ENCODE results near the gene GPN1.
A peak's percentile ranks its signal among the peaks of the same experiment; 100 is the strongest.
"Not testable (repeated sequence)": the region's sequence is repeated elsewhere in the genome, so short reads cannot be mapped to it uniquely, and the experiment has no call there.

GPN1 gene

DNA sequence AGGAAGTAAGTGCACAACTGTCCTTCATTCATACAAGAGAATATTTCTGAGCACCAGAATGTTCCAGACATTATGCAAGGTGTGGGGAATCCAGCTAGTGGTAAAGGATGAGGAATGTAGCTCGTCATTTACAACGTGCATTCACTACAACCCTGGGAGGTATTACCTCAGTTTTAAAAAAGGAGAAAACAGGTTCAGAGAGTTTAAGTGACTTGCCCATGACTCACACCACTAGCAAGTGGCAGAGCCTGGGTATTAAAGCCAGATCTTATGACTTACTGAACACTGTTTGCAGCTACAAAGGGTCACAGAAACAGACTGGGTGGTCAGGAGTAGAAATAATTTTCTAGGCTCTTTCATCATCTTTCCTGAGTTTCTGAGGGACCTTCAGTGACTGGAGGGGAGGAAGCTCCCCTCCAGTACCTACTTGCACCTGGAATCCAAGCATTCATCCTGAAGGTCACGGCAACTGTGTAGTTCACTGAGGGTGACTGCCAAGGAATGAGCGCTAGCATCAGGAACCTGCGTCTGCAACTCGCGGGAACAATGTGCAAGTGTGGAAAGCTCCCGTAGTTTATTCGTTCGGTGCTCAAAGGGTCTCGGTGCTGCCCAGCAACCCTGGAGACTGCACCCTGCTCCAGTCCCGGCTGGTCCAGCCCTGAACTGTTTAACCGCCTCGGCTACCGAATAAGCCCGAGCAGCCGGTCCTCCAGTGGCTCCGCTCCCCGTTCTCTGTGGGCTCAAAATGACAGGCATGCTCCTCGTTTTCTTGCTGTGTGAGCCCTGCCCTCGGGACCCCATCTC, 685 bp upstream of the GPN1 start:
- DNase-seq, result no peak

GRCh38 chr2:27630257-27630656, 1.4 kb downstream of the GPN1 start:
- DNase-seq, result not testable (repeated sequence)

DNA sequence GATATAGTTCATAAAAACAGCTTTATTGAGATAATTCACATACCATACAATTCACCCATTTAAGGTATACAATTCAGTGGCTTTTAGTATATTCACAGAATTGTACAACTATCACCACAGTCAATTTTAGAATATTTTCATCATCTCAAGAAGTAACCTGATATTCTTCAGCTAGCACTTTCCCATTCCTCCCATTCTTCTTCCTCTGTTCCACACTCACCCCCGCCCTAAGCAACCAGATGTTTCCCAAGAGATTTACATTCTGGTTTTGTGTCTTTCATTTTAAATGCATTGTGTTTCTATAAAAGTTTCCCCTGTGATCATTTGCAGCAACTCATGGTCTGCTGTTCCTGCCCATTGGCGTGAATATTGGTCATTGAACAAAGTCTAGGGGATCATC, 5.4 kb downstream of the GPN1 start:
- DNase-seq, result no peak

- no peak for DNase-seq
Observed at GRCh38 chr2:27636766-27637165, 7.9 kb downstream of the GPN1 start.

DNA sequence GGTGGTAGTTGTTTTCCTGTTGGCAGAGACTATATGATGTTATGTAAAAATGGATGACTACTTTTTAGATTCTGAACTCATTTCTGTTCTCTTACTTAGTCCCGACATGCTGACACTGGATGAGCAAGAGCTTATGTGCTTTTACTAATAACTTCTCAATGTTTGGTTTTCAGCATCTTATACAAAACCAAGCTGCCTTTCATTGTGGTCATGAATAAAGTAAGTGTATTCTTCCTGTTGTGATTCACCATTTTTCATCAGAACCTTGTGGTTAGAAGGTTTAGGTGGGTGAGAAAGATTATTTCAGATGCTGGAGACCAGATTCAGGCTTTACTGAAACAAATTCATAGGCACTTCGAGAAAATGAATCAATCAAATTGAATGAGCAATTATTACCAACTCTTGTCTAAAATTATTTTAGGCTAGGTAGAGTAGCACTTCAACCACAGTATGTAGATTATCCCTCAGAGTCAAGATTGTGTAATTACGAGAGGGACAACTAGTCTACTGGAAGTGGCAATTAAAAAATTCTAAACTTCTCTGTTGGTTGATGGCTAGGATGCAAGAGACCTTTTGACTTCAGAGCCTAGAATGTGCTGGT, 9.3 kb downstream of the GPN1 start:
- no peak for DNase-seq

- no peak for DNase-seq
Observed at GRCh38 chr2:27638709-27639108, 9.9 kb downstream of the GPN1 start.

- no peak for DNase-seq
Observed at GRCh38 chr2:27640722-27641245, 11.9 kb downstream of the GPN1 start.

DNA sequence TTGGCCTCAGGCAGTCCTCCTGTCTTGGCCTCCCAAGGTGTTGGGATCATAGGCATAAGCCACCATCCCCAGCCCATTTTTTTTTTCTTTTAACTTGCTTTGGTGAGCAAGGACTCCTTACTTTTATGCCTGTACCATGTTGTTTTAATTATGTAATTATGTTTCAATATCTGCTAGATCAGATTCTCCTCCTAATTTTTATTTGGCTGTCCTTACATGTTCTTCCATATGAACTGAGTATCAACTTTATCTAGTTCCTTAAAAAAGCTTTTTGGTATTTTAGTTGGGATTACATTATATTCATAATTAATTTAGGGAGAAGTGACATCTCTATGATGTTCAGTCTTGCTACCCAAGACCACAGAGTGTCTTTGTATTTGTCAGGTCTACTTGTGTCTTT, 16.3 kb downstream of the GPN1 start:
- DNase-seq, result no peak

- no peak for DNase-seq
Observed at GRCh38 chr2:27647289-27647688, 18.4 kb downstream of the GPN1 start.

DNA sequence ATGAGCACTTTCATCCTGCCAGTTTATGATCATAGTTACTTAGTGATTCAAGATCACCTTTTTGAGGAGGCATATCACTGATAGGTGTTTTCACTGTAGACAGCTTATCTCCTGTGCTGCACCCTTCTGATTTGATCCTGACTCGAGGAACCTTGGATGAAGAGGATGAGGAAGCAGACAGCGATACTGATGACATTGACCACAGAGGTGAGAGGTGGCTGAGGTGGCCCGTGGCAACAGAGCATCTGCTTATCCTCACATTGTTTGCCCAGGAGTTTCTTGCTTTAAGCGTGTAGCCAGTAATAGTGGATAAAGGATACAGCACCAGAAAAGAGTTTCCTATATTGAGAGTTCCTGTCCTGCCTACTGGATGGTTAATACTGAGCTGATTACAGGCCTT, 18.9 kb downstream of the GPN1 start:
- DNase-seq, result no peak

DNA sequence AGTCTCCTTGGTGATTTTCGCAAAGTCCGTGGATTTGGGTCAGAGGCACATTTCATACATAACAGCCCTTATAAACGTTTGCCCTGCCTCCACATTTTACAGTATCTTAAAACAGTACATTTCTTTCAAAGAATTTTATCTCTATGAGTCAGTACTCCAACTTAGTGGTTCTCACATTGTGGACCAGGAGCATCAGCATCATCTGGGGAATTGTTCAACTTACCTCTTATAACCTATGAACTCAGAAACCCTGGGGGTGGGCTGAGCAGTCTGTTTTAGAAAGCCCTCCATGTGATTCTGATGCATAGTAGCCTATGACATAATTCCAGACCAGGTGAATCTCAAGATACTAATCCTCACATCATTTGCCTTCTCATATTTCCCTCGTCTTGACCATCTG, 22.2 kb downstream of the GPN1 start:
- no peak for DNase-seq

DNA sequence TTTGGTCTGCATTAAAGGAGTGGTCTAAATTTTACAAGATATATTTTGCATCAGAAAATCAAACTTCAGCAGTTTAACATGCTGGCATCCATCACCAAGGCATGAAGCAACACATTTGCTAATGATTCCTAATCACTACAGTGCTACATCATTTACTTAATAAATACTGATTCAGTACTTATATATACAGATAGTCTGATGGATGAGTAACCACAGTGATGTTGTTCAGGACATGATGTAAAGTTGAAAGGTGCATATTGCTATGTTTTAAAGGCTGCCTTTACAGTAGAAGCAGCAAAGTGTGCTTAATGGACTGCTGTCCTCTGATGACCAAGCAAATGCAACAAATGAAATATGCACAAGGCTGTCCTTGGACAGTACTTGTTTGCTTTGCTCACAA, 23.5 kb downstream of the GPN1 start:
- DNase-seq, result no peak

DNA sequence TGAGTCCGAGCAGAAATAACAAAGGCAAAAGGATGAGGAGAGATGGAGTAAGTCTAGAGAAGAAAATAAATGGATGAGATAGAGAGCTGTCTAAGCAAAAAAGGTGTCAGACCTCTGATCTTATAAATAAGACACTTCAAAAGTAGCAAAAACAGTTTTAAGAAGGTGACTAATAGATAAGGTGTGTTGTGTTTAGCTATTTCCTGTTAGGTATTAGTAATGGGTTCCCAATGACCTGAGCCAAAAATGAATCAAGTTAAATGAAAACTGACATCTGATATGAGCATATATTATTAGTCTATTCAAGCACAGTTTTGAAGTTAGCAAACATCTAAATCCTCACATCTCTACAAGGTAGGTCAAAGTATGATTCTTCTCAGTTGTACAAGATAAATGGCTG, 23.9 kb downstream of the GPN1 start:
- no peak for DNase-seq

GRCh38 chr2:27653397-27653796, 24.5 kb downstream of the GPN1 start:
- DNase-seq, result no peak

DNA sequence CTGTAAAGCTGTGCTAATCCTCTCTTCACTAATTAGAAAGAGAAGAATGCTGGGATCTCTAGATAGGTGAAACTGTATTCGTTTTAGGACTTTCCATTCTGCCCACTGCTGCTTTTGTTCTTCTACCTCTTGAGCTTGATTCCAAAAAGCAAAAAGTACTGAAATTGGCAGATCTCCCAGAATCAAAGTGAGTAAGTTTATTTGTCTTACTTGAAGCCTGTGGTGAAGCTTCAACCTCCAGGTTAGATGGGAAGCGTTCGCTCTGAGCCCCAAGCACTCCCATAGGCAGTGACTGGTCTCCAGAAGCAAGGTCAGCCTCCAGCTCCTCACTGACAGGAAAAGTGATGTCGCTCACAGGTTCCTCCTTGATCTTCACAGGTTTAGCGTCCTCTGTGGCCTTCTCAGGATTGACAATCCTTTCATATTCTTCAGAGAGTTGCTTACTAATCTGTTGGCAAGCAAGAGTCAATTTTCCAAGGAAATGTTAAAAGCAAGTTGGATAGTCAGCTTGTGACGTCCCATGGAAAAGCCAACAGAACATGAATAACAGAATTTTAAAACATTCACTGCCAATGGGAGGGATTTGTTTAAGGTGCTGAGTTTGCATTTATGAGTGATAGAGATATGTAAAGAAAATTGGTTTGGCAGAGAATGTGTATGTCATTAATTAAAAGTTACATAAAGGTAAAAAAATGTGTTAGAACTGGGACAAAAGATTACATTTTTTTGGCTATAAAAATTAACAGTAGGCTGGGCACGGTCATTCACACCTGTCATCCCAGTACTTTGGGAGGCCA, 26.5 kb downstream of the GPN1 start:
- no peak for DNase-seq

DNA sequence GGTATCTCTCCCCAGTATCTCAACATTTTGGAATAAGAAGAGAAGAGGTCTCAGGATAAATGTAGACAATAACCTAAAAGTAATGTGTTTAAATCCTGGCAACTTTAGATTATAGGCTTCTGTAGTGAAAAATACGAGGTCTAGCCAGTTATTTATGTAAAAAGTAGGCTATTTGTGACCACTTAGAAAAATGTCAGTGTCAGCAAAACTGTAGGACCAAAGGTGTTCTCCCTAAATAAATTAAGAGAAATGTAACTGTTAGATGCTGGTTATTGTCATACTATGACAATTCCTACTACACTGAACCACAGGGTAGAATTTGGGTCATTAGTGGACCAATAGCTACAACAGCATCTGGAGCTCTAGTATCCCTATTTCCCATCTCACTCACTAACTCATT, 32.5 kb downstream of the GPN1 start:
- no peak for DNase-seq

- DNase-seq, result peak; percentile 92
Observed at GRCh38 chr2:27663285-27664153, 34.7 kb downstream of the GPN1 start, which contains the start of the genes SLC4A1AP and SUPT7L. TSS of gene SLC4A1AP (plus strand) at chr2:27663889. CDS start at chr2:27663915, 26 bp downstream. TSS of gene SUPT7L (minus strand) at chr2:27663614. CDS start at chr2:27662192, 1,422 bp downstream.

DNA sequence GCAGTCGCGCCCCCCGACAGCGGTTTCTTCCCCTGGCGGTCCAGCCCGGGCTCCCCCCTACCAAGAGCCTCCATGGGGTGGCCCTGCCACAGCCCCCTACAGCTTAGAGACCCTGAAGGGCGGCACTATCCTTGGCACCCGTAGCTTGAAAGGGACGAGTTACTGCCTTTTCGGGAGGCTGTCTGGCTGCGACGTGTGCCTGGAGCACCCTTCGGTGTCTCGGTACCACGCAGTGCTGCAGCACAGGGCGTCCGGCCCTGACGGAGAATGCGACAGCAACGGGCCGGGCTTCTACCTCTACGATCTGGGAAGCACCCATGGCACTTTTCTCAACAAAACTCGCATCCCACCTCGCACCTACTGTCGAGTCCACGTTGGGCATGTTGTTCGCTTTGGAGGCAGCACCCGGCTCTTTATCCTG, 35.3 kb downstream of the GPN1 start:
- DNase-seq, result no peak

DNA sequence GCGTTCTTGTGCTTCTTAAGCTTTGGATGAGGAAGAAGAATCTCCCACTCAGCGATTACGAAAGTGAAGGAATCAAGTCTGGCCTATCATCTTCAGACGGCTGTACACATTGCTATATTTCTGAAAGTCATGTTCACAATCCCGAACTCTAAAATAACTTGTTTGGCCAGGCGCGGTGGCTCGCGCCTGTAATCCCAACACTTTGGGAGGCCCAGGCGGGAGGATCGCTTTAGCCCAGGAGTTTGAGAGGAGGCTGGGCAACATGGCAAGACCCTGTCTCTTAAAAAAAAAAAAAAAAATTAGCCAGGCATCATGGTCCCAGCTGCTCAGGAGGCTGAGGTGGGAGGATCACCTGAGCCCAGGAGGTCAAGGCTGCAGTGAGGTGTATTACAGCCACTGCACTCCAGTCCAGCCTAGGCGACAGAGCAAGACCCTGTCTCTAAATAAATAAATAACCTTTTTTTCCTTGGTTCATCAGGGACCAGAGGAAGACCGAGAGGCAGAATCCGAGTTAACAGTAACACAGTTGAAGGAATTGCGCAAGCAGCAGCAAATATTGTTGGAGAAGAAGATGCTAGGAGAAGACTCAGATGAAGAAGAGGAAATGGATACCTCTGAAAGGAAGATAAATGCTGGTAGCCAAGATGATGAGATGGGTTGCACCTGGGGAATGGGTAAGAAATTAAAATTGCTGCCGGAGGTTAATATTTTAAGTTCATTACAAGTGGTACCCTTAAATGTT, 35.9 kb downstream of the GPN1 start:
- no peak for DNase-seq

- DNase-seq, result no peak
Observed at GRCh38 chr2:27667446-27667845, 38.6 kb downstream of the GPN1 start.

DNA sequence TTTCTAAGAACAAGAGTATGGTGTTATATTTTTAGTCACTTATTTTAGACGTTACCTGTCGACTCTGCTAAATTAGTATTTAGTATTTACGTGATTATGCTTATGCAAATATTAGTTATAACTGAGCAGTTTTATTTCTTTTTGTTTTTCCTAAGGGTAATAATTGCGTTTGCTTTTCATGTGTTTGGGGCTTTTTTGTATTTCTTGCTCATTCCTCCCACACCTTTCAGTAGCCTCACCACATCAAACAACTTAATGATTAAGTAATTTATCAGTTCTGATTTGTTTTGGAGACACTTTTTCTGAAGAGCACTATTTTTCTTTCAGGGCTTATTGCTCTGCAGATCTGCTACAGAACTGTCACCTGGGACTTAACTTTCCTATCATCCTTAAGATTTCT, 42.4 kb downstream of the GPN1 start:
- no peak for DNase-seq

Data from right forelimb (tissue), 1 donor.